Body of pancreas (tissue), 4 donors: ENCODE results near the gene JUN.

Experiments used
- CTCF ChIP-seq, 7 experiments: fragments of 450-650 bp in 4 of 7; fragments of 200-600 bp in 3 of 7; sonication (generic) in 3 of 7; IDR thresholded peaks; one replicate each; pipeline ENCODE4 v1.5.1; 2016 to 2019; ENCODE audit warnings: antibody characterized with exemption in 7 of 7
- POLR2A ChIP-seq, 3 donors: fragments of 450-650 bp; IDR thresholded peaks; one replicate each; pipeline ENCODE4 v1.6.1; 2016; ENCODE audit warnings: antibody characterized with exemption in 3 of 3, mild to moderate bottlenecking in 2 of 3

DNA sequence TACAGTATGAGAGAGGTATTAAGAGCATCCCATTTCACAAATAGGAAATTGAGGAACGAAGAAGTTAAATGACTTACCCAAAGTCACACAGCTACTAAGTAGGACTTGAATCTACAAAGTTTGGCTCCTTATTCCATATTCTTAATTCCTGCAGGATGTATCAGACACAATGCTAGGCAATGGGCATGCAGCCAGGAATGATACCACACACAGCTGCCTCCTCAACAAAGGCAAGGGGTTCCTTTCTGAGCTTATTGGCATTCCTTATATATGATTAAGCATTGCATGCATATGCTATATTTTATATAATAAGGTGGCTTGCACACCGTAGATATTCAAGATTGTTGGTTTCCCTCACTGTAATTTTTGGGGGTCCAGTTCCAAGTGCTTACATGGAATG lies 34.2 kb upstream of the JUN start:
- TF ChIP-seq CTCF (IDR thresholded peaks at IDR 0.05): no peak
- TF ChIP-seq POLR2A (IDR thresholded peaks at IDR 0.05): no peak
